ENCODE measurements around the gene B3GNT5. TPM values are rescaled to one million over a fixed set of nuclear protein-coding genes. Genes with fewer than 3 reads are reported as not detected.

Gene B3GNT5
- total RNA-seq, 4 donors from 2014 or later = 7.9 to 42.0 (median 19.7) TPM

DNA sequence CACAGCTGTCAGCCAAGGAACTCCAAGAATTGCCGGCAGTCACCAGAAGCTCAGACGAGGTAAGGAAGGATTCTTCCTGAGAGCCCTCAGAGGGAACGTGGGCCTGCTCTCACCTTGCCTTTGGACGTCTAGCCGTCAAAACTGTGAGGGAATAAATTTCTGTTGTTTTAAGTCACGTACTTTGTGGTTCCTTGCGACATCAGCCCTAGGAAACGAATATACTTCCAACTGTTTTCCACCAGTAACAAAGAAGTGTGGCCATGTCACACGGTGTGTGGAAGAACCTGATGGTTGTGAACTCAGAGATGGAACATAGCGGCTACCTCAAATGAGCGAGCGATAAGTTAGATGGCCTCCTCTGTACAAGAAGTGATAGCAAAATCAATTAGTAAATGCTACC lies 41.0 kb upstream of the B3GNT5 start:
- TF ChIP-seq CTCF (IDR thresholded peaks at IDR 0.05) = no peak
- ATAC-seq (ENCODE audit: low FRiP score) (no peak), DNase-seq (ENCODE audit: low spot score) (no peak)

DNA sequence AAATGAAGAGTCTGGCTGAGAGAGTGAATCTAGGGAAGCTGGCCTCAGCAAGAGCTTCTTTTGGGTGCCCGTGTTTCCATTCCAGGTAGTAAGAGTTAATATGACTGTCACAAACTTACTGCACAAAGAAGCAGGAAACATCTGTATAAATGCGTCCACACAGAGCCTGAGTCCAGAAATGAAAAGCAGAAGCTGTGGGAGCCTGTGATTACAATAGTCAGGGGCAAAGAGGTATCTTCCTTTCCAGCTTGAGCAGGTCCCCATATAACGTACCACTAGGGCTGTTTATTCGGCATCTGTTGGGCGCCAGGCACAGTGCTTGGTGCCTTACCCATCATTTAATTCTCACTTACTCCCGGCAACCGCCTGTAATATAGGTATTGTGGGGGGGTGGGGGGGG lies 40.5 kb upstream of the B3GNT5 start:
- DNase-seq (ENCODE audit: low spot score) (no peak), ATAC-seq (ENCODE audit: low FRiP score) (no peak)
- no peak for TF ChIP-seq CTCF (IDR thresholded peaks at IDR 0.05)

DNA sequence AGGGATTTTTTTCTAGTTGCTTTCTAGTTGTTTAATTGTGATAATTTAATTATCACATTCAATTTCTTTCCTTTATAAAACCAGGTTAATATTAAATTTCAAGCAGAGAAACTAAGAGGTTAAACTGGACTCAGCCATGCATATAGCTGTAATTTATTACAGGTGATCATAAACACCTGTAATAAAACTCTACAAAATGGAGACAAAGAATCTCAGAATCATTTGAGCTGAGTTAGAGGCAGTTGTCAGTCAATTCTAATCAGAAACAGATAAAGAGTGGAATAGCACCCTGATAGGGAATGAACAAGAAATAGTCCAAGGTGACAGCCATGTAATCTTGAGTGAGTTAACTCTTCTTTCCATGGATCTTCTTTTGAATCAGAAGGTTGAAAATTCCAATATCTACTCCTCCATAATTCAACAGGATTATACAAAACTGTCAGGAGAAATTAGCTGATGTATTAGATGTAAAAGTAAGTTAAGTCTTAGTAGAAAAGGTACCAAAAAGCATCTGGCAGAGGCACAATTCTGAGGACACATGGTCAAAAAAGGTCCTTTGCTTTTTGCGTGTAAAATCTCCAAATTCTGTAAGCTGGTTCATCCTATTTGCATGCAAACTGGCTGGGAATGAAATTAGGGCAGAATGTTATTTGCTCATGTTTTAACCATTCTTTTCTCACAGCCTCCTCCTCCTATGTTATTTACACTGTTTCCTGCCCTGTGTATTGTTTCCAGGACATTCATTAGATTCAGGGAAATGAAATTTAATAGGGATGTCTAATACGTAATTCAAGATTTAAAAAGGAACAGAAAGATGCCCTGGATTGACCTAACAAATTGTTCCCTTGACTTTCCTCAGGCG lies 39.4 kb upstream of the B3GNT5 start:
- ATAC-seq (ENCODE audit: low FRiP score) = no peak
- TF ChIP-seq CTCF (IDR thresholded peaks at IDR 0.05) = no peak
- no peak for DNase-seq (ENCODE audit: low spot score)

GRCh38 chr3:183214277-183214612 lies 38.8 kb upstream of the B3GNT5 start:
- no peak for TF ChIP-seq CTCF (IDR thresholded peaks at IDR 0.05)

DNA sequence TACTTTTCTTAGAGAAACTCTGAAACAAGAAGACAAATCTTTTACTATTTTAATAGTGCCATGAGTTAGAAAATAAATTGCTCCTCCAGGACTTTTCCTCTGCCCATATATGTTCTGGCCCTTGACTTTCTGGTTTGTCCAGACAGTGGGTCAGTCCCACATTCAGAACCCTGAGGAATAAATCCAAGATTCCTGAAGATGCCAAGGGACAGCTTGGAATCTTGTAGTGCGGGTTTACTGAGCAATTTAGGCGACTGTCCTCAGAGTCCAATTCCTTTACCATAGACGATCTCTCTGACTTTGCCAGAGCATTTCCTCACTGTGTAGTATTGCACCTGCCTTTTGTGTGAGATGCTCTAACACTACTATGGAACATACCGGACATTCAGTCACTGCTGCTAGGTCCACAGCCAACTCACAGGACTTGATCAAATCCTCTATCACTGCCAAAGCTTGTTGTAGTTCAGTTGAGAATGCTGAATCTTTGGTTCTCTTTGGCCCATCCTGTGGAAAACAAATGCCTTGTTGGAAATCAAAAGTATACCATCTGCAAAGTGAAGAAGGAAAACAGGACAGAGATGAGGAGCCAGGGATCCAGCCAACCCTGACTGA lies 37.4 kb upstream of the B3GNT5 start:
- no peak for DNase-seq (ENCODE audit: low spot score)
- no peak for TF ChIP-seq CTCF (IDR thresholded peaks at IDR 0.05)
- no peak for ATAC-seq (ENCODE audit: low FRiP score)

More at GRCh38 chr3:183214277-183214612, 38.8 kb upstream of the B3GNT5 start:
- DNase-seq (ENCODE audit: low spot score) (no peak), ATAC-seq (ENCODE audit: low FRiP score) (no peak)

- DNase-seq (ENCODE audit: low spot score) = no peak
Measured at GRCh38 chr3:183217548-183218332, 35.3 kb upstream of the B3GNT5 start.

More at GRCh38 chr3:183217548-183218332, 35.3 kb upstream of the B3GNT5 start:
- TF ChIP-seq CTCF (IDR thresholded peaks at IDR 0.05) = no peak
- ATAC-seq (ENCODE audit: low FRiP score) = no peak

Measured in omental fat pad (tissue), 4 donors.